NCI-H2029 treated with DMSO at 0.1 percent for 48 hours (cell line): ENCODE results near the gene AP1M1.

Experiments
- DNase-seq: peaks from one replicate; lab custom pipeline; 2025; lab: John Stamatoyannopoulos, UW

The AP1M1 gene

DNA sequence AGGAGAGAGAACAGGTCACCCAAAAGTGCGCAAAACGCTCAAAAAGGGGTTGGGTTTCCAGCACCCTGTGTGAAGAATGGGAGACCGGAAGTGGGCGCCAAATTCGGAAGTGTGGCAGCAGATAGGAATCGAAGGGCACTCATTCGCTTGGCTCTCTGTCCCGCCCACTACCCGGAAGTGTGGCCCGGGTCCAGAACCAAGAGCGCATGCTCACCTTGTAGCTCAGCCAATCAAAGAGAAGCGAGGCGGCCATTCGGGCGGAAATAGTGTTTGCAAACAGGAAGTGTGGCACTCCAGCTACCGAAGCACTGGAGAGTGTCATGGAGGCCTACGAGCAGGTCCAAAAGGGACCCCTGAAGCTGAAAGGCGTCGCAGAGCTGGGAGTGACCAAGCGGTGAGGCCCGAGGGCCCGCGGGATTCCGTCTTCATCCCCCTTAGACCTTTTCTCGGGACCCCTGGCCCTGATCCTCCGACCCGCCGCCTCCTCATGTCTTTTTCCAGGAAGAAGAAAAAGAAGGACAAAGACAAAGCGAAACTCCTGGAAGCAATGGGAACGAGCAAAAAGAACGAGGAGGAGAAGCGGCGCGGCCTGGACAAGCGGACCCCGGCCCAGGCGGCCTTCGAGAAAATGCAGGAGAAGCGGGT, 12.5 kb upstream of the AP1M1 start, which contains the start of gene FAM32A:
FAM32A (plus strand) TSS at position 288 of the 645 bp plus-strand sequence; CDS start at position 321, 33 bp downstream.
- peak; percentile 96 for DNase-seq

DNA sequence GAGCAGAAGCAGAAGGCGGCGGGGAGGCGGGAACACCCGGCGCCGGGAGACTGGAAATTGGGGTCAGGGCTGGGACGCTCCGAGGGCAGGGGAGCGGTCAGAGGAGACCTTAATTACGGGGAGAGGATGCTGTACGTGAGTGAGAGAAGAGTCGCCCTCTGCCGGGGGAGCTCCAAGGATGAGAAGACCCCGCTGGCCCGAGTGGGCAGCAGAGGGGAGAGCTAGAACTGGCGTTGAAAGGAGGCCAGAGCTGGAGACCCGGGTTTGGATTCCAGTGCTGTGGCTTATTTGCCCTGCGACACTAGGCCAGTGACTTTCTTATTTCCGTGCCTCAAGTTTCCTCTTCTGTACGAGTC, 12.0 kb upstream of the AP1M1 start:
- no peak for DNase-seq

DNA sequence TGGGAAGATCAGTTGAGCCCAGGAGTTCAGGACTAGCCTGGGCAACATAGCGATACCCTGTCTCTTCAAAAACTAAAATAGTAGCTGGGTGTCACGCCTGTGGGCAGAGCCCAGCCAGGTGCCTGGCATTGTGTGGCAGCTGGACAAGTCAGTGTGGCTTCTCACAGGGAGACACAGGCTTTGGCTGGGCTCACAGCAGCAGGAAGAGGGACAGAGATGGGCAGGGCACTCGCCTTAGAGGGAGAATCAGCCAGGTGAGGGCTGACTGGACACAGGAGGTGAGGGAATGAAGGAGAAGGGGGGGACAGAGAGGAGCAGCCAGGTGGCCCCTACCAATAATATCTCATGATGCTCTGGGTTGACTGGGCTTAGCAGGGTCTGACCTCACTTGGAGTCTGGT, 9.2 kb upstream of the AP1M1 start:
- DNase-seq, result no peak

DNA sequence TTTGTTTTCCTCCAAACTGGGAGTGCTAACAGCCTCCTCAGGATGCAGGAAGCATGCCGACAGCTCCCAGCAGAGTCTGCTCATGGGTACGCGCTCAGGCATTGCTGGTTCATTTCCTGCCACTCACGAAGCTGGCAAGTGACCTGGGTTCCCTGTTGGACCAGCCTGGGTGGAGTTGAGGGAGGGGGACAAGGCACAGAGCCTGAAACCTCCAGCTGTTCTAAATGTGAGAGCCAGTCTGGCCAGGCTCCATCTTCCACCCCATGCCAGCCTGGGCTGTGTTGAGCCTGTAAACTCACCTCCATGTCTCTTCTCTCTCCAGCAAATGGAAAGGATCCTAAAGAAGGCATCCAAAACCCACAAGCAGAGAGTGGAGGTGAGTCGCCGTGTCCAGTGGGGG, 7.5 kb upstream of the AP1M1 start:
- no peak for DNase-seq

DNA sequence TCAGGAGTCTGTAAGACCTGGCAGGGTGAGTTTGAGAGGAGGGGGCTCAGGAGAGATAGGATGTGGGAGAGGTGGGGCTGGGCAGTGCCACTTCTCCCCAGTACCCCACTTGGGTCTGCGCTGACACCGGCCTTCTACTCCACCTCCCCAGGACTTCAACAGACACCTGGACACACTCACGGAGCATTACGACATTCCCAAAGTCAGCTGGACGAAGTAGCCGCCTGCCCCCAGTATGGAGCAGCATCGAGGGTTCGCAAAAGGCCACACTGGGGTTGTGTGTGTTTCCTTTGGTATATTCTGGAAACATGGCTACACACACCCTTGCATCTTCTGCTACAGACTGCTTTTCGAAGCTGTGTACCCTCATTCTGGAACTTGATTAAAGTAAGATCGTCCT, 7.0 kb upstream of the AP1M1 start:
- DNase-seq, result no peak

DNA sequence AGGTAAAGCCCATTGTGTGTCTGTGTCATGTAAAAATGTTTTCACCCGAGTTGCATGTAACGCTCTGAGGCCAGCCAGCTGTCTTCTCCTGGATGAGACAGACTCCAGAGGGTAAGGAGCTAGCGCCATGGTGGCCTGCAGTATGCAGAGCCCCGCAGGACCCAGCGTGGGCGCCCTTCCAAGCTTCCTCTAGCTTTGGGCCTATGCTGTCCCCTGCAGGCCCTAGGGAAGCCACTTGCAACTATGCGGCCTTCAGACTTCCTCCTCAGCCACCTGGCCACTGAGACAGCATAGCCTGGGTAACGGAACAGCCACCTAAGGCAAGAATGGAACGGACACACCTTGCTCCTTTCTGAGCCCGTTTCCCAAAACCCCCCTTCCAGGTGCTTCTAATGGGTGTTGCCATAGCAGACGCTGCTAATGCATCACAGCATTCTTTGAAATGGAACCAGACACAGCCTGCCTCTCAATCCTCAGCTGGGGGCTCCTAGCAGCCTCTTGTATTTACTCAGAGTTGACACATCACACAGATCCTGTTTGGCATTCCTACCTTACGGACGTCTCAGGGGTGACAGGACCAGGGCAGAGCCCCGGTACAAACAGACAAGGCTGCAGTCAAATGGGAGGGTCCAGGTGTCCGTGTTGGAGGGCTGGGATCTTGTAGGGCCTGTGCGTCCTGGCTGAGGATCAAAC, 6.3 kb upstream of the AP1M1 start:
- DNase-seq, result no peak

DNA sequence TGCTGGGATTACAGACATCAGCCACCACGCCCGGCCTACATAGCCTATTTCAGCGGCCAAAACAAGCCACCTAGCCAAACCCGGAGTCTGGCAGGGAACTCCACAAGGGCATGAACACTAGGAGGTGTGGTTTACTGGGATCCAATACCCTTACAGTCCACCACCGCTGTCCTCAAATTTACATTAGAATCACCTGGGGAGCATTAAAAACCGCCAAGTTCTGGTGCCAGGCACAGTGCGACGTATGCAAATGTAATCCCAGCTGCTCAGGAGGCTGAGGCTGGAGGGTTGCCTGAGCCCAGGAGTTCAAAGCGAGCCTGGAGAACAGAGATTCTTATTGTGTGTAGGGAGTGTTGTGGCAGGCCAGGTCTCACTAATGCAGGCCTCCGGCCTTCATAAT, 4.2 kb upstream of the AP1M1 start:
- DNase-seq, result no peak

DNA sequence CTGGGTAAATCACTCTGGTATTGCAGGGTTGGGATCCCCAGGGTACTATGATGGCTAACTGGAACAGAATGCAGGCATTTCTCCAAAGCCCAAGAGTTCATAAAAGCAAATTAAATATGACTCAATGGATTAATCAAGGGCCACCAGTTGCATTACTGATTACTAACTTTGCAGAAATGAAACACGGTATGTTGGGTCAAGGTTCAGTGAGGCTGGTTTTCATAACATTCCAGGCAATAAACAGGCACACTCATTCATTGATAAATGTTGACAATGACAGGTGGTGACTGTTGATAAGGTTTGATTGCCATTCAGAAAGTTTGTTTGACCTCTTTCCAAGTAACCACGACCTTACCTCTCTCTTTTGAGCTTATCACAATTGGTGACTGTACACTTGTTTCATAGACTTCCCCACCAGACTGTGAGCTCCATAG, 506 bp upstream of the AP1M1 start:
- DNase-seq, result no peak

DNA sequence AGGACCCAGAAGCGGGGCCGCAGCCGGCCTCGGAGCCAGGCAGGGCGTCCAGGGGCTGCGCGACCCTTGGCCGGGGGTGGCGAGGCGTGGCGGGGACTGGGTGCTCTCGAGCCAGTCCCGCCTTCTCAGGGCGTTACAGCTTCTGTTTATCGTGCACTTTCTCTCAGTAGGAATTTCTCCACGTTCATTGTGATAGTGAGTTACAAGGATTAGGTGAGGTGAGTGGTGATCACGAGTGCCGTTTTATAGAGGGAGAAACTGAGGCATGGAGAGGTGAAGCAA, 600 bp downstream of the AP1M1 start:
- no peak for DNase-seq

DNA sequence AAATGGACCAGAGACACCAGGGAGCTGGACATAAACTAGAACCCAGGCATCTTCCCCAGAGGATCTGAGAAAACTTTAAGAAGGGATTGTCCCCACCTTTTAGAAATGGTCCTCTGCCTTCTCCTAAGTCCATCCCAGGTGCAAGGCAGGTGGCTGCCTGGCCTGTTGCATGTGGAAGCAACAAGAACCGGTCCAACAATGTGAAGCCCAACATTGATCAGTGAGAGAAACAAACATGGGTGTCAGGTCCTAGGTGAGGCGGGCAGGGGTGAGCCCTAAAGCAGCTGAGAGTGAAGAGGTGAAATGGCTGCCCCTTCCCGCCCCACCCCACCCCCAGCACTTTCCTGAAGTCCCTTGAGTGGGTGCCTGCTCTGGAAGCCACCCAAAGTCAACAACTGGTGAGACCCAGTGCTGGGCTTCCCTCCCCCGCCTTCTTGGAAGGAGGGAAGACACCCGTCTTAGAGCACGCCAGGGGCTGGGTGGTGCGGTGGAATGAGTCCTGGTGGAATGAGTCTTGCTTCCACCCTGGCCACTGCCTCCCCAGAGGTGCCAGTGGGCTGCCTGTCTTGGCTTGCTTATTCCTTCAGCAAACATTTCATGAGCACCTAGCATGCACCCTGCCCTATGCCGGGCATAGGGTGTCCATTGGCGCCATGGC, 1.7 kb downstream of the AP1M1 start:
- DNase-seq, result no peak

DNA sequence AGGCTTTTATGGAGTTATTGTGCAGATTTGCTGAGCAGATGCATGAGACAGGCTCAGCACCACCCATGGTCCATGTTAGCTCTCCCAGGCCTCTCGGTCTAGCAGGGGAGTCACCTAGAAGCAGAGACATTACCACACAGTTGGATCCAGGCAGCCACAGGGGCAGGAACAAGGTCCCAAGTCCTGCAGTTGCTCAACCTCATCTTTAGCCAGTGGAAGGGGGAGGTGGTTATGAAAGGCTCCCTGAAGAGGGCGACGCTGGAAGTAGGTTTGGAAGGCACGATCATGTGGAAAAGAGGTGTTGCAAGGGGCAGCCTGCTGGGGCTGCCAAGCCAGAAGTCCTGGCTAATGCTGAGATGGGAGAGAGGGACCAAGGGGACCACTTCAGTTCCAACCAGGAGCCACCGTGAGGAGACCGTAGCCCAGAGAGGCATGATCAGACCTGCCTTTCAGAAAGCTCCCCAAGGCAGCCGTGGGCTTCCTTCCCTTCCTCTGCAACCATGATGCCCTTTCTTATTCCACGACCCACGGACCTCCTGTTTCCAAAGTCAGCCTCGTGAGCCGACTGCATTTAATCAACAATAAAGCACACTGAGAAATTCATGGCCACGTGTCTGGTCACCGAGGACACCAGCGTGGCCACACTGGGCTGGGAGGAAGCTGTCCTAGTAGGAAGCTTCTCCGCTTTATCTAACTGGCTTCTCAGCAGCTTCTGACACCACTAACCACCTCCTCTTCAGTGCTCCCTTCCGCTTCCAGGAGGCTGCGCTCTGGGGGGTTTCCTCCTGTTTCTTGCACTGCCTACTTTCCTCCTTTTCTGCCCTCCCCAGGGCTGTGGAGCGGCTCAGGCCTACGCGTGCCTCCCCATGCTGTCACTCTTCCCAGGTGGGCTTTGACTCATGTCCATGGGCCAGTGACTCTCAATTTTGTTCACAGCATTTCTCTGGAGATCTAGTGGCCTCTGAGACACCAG, 2.6 kb downstream of the AP1M1 start:
- DNase-seq, result no peak

DNA sequence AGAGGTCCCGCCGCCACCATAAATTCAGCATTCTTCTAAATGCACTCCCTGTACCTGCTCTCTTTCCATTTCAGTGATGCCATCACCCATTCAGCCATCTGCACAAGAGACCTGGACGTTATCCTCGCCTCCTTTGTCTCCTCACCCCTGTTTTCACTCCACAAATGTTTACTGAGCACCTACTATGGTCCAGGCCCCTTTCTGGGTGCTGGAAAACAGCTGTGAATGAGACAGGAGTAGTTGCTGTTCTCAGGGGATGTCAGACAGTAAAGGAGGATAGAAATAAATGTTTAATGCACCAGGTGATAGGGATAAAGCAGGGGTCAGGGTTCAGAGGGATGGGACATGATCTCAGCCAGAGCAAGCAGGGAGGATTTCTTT, 3.3 kb downstream of the AP1M1 start:
- DNase-seq, result no peak

DNA sequence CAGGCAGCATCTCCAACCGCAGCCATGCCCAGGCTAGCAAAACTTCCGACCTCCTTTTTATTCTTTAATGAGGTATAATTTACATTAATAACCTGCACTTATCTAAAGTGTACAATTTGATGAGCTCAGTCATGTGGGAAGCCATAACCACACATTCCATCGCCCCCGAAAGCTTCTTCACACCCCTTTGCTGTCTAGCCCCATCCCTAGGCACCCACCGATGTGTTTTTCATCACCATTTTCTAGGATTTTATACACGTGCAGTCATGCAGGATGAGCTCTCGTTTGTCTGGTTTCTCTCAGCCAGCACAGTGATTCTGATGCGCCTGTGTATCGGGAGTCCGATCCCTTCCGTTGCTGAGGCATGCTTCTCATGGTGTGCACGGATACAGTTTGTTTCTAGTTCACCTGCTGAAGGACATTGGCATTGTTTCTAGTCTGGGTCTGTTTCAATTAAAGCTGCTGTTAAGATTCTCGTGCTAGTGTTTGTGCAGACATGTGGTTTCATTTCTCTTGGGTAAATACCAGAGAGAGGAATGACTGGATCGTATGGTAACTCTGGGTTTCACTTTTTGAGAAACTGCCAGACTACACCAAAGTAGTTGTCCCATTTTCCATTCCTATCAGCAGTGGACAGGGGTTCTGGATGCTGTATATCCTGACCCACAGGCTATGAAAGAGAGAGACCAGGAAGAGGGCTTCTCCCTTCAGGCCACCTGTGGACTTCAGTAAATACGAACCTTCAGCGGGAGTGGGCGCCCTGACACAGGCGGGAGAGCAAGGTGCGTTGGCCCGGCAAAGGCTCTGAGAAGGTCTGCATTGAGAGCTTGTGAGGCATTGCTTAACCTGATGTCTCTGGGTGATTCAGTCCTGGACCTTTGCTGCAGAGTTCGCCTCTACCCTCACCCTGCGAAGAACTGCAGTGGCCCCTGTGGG, 4.9 kb downstream of the AP1M1 start:
- no peak for DNase-seq

DNA sequence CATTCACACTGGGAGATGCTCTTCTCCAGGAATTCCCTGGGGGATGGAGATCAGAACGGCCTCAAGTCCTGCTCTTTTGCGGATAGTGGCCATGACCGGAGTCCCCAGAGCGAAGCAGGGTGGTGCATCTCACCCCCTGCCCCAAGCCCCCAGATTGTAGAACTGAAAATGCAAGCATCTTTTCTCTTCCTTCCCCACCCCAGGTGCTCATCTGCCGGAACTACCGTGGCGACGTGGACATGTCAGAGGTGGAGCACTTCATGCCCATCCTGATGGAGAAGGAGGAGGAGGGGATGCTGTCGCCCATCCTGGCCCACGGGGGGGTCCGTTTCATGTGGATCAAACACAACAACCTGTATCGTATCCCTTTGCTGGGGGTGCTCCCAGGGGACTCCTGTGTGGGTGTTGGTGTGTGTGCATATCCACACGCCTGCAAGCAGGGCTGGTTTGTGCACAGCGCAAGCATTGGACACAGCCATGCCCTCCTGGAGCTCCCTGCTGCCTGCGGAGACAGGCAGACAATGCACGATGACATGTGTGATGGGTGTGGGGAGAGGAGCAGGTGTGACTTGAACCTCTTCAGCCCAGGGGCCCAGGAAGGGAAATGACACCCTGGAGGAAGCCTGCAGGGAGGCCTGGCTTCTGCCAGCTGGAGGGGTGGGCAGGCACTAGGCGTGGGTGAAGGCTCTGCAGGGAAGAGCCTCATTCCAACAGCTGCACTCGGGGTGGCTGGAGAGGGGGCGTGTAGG, 5.7 kb downstream of the AP1M1 start:
- DNase-seq, result no peak

DNA sequence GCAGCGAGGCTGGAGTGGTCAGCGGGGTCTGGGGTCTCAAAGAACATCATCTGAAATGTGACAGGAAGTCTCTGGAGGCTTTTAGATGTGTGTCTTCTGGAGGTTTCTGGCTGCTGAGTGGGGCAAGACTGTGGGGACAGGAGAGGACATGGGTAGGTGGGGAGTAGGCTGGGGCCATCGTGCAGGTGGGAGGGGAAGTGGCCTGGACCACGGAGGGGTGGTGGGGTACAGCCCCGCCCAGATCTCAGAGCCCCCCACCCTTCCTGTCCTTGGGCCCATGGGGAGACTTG, 6.2 kb downstream of the AP1M1 start:
- no peak for DNase-seq

DNA sequence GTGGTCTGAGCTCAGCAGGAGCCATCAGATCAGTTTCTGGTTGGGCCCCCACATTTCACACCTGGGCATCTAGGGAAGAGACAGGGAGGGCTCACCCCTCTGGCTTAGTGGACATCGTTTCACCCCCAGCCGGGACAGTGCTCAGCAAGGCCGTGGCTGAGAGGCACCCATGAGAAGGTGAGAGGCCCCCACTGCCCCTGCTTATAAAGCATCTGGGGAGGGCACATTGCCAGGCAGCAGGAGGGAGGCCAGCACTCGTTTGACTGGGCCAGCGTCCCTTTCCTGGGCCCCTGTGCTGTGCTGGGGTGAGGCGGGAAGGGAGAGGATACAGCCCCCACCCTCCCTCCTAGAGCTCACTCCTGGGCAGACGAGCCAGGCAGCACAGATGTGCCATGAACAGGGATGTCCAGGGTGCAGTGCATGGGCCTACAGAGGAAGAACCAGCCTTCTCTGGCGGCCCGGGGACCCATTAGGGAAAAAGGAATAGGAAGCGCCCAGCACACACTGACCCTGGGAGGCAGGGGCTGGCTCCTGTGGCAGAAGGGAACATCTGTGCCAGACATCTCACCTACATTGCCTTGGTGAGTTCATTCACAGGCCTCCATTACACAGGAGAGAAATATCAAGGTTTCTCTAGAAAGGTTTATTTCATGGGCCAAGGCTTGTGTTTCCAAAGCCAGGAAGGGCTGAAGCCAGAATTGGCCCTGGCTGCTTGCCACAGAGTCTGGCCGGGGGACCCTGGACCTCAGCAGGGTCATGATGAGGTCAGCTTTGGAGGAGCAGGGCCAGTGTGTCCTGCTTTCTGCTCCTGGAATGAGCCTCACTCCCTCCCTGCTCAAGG, 7.7 kb downstream of the AP1M1 start:
- DNase-seq, result no peak

DNA sequence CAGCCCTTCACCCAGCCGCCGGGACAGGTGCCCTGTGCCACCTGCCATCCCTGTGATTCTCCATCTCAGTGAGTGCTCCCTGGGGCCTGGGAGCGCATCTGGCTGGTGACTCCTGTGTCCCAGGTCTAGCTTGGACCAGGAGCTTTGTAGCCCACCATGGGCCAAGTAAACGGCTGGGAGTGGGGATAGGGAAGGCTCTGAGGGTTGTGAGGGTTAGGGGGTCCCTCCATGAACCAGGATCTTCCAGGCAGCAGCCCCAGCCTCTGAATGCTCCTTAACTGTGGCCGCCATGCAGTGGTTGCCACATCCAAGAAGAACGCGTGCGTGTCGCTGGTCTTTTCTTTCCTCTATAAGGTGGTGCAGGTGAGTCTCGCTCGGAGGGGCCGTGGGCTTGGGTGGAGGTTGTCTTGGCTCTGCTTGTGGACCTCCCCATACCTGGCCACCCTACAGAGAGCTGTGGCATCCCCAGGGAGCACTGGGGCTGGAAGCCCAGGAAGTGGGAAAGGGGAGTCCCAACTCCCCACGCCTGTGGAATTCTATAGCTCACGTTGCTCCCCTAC, 8.4 kb downstream of the AP1M1 start:
- no peak for DNase-seq

DNA sequence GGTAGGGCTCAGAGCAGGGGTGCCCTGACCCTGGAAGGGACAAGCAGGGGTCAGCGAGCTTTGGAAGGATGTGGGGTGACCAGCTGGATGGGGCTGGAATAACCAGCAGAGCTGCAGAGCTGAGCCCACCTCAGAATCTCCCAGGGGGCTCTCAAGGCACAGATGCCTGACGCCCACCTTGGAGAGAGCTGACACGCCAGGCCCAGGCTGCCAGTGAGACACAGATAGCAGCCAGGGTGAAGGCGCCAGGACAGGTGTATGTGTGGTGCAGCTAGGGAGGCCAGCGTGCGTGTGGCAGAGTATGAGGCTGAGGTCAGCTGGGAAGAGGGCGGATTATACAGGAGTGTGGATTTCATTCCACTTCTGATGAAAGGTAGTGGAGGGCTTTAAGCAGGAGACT, 8.9 kb downstream of the AP1M1 start:
- no peak for DNase-seq

DNA sequence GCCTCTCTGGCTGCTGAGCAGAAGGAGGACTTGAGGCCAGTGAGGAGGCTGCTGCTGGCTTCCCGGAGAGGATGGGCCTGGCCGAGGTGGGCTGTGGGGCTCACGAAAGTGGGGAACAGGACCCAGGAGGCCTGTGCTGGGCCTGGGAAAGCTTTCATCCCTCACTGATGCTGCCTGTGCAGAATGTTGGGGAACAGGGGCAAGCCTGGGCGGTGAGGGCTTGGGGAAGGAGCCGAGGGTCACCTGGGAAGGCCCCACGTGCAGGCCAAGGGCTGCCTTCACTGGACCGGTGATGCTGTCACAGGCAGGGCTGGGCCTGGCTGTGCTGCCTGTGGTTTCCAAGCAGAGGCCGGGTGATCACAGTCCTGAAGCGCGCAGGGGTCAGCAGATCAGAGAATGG, 9.4 kb downstream of the AP1M1 start:
- no peak for DNase-seq
